Activated CD4-positive, alpha-beta T cell treated with anti-CD3 and anti-CD28 coated beads, Interleukin-2, amount 50 U/mL, for 1 hour (primary cell): Measurements from ENCODE around the gene FCN2.

Experiments
- DNase-seq: peaks from one replicate; pipeline ENCODE4 v3.0.0-alpha.2; 2020

Gene FCN2

GRCh38 chr9:134869554-134870300, 10.9 kb upstream of the FCN2 start:
- no peak for DNase-seq

- DNase-seq = no peak
Observed at GRCh38 chr9:134870301-134870694, 10.3 kb upstream of the FCN2 start.

GRCh38 chr9:134870746-134871662, 9.6 kb upstream of the FCN2 start:
- no peak for DNase-seq

- no peak for DNase-seq
Observed at GRCh38 chr9:134871697-134872340, 8.8 kb upstream of the FCN2 start.

GRCh38 chr9:134872482-134873231, 8.0 kb upstream of the FCN2 start:
- DNase-seq = no peak

- DNase-seq = no peak
Observed at GRCh38 chr9:134875371-134875770, 5.2 kb upstream of the FCN2 start.

GRCh38 chr9:134877541-134877940, 3.1 kb upstream of the FCN2 start:
- DNase-seq = no peak

GRCh38 chr9:134879664-134880483, 736 bp upstream of the FCN2 start:
- DNase-seq = no peak

- no peak for DNase-seq
Observed at GRCh38 chr9:134881313-134881670, 682 bp downstream of the FCN2 start.

- no peak for DNase-seq
Observed at GRCh38 chr9:134882204-134882785, 1.7 kb downstream of the FCN2 start.

- no peak for DNase-seq
Observed at GRCh38 chr9:134883040-134883782, 2.6 kb downstream of the FCN2 start.

GRCh38 chr9:134884492-134884891, 3.9 kb downstream of the FCN2 start:
- DNase-seq = no peak

- DNase-seq = no peak
Observed at GRCh38 chr9:134885001-134885678, 4.5 kb downstream of the FCN2 start.

GRCh38 chr9:134885679-134886412, 5.2 kb downstream of the FCN2 start:
- no peak for DNase-seq

- no peak for DNase-seq
Observed at GRCh38 chr9:134886413-134886913, 5.9 kb downstream of the FCN2 start.

- DNase-seq = no peak
Observed at GRCh38 chr9:134887219-134887618, 6.6 kb downstream of the FCN2 start.

- no peak for DNase-seq
Observed at GRCh38 chr9:134887686-134888602, 7.3 kb downstream of the FCN2 start.

GRCh38 chr9:134888603-134889190, 8.1 kb downstream of the FCN2 start:
- DNase-seq = no peak
